Cerebellar cortex (tissue), 1 donor: ENCODE results near the gene ZFYVE9.
"Not testable (repeated sequence)": the region's sequence is repeated elsewhere in the genome, so short reads cannot be mapped to it uniquely, and the experiment has no call there.

Experiments used
- DNase-seq: peaks from one replicate; pipeline ENCODE4 v3.0.0-alpha.2; 2015; ENCODE audit warnings: low spot score

ZFYVE9 gene

GRCh38 chr1:52190500-52191252 is 48.8 kb downstream of the ZFYVE9 start:
- DNase-seq, result no peak

GRCh38 chr1:52191395-52191965 is 49.6 kb downstream of the ZFYVE9 start:
- DNase-seq, result no peak

GRCh38 chr1:52192024-52192423 is 50.1 kb downstream of the ZFYVE9 start:
- DNase-seq, result no peak

- DNase-seq, result no peak
Measured at GRCh38 chr1:52192436-52192835, 50.5 kb downstream of the ZFYVE9 start.

- DNase-seq, result no peak
Measured at GRCh38 chr1:52193985-52194384, 52.1 kb downstream of the ZFYVE9 start.

- no peak for DNase-seq
Measured at GRCh38 chr1:52195161-52195560, 53.3 kb downstream of the ZFYVE9 start.

GRCh38 chr1:52203935-52204625 is 62.2 kb downstream of the ZFYVE9 start:
- DNase-seq, result no peak

GRCh38 chr1:52204696-52205095 is 62.8 kb downstream of the ZFYVE9 start:
- no peak for DNase-seq

GRCh38 chr1:52206686-52207085 is 64.8 kb downstream of the ZFYVE9 start:
- DNase-seq, result not testable (repeated sequence)

- no peak for DNase-seq
Measured at GRCh38 chr1:52209429-52209828, 67.5 kb downstream of the ZFYVE9 start.

GRCh38 chr1:52210044-52210443 is 68.2 kb downstream of the ZFYVE9 start:
- no peak for DNase-seq

GRCh38 chr1:52216907-52217458 is 75.1 kb downstream of the ZFYVE9 start:
- no peak for DNase-seq

GRCh38 chr1:52225174-52225573 is 83.3 kb downstream of the ZFYVE9 start:
- no peak for DNase-seq

GRCh38 chr1:52229494-52229893 is 87.6 kb downstream of the ZFYVE9 start:
- DNase-seq, result no peak

GRCh38 chr1:52233463-52233862 is 91.6 kb downstream of the ZFYVE9 start:
- DNase-seq, result no peak

GRCh38 chr1:52234014-52234413 is 92.1 kb downstream of the ZFYVE9 start:
- DNase-seq, result no peak

- no peak for DNase-seq
Measured at GRCh38 chr1:52234708-52235107, 92.8 kb downstream of the ZFYVE9 start.

GRCh38 chr1:52235646-52236045 is 93.8 kb downstream of the ZFYVE9 start:
- DNase-seq, result no peak

- DNase-seq, result no peak
Measured at GRCh38 chr1:52237430-52237829, 95.5 kb downstream of the ZFYVE9 start.

- no peak for DNase-seq
Measured at GRCh38 chr1:52238474-52238873, 96.6 kb downstream of the ZFYVE9 start.

GRCh38 chr1:52238887-52239707 is 97.2 kb downstream of the ZFYVE9 start:
- DNase-seq, result no peak

GRCh38 chr1:52239708-52240001 is 97.8 kb downstream of the ZFYVE9 start:
- DNase-seq, result no peak
